HG02943 (cell line): Measurements from ENCODE around the gene GPR87.

ENCODE experiments used
- ATAC-seq: cut with Tn5 transposase; IDR thresholded peaks from one replicate; pipeline ENCODE4 v1.9.1; 2021; ENCODE audit warnings: mild to moderate bottlenecking, low read depth, moderate library complexity; ENCODE audit not compliant: unreplicated experiment

GPR87 gene, protein sequence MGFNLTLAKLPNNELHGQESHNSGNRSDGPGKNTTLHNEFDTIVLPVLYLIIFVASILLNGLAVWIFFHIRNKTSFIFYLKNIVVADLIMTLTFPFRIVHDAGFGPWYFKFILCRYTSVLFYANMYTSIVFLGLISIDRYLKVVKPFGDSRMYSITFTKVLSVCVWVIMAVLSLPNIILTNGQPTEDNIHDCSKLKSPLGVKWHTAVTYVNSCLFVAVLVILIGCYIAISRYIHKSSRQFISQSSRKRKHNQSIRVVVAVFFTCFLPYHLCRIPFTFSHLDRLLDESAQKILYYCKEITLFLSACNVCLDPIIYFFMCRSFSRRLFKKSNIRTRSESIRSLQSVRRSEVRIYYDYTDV

DNA sequence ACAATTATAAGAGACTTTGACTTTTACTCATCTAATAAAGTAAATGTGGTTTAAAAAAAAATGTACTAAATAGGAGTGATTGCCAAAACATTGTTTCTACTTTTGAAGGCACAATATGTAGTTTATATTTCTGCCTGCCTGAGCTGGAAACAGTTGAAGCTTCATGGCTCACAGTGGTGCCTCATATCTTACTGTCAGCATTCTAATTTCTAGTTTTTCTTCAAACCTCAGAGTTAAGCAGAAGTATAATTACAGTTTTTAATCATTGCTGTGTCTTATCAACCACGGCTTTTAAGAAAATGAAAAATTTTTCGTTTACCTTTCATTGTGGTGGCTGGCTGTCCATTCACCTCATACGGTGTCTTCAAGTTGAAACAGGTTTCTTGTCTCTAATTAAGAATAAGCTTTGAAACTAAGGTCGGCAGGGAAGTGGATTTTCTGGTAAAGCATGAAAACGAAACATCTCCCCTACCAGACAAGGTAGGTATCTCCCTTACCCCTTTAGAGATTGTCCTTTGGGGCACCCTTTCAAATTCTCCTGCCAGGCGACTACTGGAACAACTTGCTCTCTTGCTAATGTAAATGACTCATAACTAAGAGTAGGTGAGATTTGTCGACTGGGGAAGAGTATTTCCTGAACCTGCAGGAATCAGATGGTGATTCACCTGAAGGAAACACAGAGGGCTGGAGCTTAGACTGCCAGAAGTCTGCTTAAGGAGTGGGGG is at the start of gene GPR87:
TSS of gene GPR87 (minus strand) at position 554 of the 725 bp plus-strand sequence. CDS start 16,720 bp downstream, outside the sequence.
- ATAC-seq = no peak

DNA sequence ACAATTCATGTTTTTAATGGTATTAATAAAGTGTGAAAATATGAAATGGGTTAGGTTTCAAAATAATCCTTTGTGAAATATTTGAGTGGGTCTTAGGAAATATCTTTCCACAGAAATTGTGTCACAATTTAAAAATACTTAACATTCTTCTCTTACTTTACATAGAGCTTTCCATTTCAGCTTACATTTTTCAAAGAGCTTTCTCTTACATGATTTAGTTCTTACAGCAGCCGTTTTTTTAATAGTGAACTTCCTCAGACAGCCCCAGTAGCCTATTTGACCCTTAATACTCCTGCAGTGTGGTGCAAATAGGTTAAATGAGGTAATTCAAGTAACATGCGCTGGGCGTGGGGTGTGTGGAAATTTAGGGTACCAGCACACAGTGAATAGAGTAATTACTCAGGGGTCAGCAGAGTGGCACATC is 46.1 kb upstream of the GPR87 start:
- no peak for ATAC-seq

DNA sequence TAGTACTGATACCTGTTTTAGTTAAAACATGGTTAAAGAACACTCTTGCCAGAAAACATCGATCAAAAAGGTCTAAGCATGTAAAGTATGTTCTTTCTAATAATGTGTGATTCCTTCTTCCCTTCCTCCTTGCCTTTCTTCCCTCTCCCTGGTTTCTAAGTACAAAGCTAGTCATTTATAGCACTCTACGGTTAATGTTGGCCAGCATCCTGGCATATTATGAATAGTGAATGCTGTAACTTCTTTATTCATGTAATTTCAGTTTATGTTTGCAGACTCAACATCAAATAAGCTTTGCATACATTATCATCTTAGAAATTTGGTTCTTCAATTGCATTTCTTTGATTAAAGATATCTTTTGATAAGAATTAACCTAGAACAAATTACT is 40.8 kb upstream of the GPR87 start:
- no peak for ATAC-seq

DNA sequence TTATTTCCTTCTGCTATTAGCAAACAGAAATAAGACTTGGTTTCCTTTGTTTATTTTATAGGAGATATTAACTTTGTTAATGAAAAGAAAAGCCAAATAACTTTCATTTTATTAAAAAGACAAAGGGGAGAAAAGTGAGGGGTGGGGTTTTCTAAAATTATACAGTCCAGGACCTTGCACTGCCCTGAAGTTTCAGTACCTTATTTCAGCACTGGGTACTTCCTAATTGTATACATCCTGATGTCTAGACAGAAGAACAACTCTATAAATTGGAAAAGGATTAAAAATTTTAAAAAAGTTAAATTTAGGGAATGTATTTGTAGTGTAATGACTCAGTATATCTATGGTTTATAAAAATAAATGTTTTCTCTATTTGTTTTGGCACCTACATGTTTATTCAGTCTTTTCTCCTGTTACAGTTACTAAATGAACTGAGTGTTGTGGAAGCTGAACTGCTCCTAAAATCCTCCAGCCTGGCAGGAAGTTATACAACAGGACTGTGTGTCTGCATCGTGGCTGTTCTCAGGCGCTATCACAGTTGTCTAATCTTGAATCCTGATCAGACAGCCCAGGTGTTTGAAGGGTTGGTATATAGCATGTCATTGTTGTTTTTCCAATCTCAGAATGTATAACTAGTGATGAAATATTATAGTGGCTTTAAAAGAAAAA is 40.3 kb upstream of the GPR87 start:
- ATAC-seq = no peak

DNA sequence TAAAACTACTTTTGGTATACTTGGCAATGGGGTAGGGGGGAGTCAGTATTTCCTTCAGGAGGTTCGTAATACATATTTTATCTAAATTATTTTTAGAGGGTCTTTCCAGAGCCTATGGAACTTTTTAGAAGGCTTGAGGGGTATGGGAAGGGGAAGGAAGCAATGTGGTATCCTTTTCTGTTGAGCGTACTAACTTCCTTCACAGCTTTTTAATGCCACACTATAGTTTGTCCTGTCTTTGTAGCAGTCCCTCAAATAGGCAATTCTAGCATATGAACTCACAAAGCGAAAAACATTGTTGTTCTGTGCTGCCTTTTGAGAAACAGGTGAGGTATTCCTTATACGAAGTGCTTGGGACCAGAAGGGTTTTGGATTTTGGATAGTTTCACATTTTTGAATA is 35.0 kb upstream of the GPR87 start:
- ATAC-seq = no peak

DNA sequence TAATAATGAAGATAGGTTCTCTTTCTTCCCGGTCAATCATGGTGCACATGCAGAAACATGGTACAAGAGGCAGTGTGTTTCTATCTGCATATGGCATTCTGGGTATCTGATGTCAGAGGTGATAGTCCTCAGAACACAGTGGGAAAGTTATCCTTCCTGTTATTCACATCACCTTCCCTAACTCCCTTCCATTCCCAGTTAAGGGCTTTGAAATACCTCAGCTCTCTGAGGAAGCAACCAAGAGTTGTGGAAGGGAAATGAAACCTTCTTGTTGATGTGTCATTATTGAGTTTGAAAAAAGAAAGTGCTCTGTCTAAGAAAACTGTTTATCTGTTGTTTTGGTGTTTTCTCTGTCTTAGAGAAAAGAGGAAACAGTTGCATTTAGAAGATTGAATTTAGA is 34.6 kb upstream of the GPR87 start:
- no peak for ATAC-seq

DNA sequence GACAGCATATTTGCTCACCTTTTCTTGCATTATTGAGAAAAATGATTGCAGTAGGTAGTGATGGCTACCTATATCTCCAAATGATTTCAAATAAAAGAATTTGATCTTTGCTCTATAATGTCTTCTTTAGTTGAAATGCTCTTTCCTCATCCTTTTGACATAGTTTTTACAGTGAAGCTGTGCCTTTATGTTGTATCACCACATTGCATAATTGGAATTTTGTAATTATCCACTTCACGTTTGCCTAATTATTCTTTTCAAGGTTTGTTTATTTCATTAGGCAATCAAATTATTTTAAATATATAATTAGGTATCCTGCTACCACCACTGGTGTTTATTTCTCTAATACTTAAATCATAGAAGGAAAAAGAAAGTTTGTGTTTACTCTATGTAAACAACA is 34.0 kb upstream of the GPR87 start:
- ATAC-seq = no peak

DNA sequence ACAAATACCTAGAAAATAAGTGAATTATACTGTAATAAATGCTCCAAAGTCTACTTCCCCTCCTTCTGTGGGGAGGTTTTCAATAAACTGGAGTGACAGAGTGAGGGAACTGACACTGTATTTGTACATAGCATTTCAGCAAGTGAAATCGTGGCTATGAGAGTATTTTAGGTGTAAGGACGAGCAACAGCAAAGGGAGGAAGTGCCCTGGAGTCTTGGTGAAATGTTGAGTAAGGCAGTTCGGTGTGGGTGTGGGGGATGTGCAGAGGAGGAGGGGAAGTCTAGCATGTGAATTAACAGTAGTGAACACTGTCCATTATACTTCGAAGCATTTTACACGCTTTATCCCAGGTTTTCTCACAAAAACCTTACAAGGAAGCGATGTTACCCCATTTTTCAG is 30.8 kb upstream of the GPR87 start:
- no peak for ATAC-seq

DNA sequence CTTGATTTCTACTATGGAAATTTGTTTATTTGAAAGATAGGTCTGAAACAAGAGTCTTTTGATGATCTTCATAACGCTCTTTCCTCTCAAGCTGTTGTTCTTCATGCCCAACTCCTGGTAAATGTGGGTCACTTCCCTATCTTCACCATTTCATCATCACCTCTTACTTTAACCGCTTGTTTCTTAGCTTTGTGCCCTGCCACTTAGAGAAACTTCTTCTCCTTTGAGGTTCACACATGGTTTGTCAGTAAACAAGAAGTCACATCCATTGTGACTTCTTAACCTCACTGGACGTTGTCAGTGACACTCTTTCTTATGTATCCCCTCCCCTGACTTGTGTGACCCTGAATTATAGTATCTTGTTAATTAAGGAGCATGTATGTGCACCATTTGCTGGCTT is 29.7 kb upstream of the GPR87 start:
- no peak for ATAC-seq

DNA sequence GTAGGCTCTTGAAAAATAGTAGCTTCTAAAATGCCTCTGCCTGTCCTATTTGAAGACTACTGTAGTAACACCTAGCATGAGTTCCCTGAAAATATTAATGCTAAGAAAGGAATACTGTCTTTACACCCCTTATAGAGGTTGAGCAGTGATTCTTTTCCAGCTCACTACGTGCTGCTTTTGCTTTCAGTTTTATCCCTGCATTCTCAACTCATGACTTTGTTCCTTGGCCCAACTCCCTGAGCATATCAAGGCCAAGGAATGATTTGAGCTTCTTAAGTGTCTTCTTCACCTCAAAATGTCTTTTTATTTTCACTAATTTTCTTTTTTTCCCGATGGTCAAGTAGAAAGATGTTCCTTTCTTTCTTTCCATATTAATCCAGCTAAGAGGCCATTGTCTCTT is 29.2 kb upstream of the GPR87 start:
- no peak for ATAC-seq

DNA sequence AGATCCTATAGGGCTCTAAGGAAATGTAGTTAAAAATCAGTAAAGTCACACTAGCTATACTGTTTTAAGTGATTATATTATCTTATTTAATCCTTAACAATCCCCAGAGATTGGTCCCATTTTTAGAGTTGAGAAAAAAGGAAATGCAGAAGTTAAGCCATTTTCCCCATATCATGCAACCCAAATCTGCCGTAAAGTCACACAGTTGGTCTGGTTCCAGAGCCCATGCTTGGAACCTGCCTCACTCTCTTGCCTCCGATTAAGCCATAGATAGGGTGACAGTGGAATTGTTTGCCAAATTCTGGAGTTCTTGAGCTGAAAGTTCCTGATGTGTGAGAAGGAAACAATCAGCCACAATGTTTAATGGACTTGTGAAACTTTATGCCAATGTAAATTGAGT is 15.1 kb upstream of the GPR87 start:
- ATAC-seq = no peak

DNA sequence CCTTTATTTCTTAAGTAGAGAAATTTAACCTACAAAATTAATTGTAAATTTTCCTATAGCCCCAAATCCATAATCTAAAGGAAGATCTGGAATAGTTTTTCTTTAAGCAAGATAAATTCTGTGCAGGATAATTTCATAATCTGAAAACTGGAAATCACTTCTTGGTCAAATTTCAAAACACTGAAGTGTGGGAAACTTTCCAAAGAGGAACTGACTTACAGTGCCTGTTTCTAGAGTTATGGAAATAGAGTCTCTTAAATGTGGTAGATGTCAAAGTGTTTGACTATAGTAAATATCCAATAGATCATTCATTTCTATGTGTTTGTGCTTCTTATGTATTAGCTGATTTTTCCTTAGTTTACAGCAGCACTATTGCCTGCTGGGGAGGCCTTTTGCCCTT is 14.3 kb upstream of the GPR87 start:
- no peak for ATAC-seq

DNA sequence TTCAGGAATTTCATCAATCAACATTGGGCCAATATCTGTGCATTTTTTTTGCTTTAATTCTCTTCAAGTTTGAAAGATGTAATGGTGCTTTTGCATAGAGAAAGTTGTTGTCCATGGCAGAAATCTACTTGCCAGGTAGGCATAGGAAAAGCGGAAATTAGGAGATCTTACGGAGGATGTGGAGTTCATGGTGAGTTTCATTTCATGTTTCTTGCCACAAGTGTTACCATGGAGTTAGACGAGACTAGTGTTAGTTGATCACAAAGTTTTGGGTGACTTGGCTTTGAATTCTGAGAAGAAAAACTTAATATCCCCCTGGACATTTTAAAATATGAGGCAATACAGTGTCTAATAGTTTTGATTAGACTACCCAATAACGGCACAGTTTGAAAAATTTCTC is 13.8 kb upstream of the GPR87 start:
- no peak for ATAC-seq

DNA sequence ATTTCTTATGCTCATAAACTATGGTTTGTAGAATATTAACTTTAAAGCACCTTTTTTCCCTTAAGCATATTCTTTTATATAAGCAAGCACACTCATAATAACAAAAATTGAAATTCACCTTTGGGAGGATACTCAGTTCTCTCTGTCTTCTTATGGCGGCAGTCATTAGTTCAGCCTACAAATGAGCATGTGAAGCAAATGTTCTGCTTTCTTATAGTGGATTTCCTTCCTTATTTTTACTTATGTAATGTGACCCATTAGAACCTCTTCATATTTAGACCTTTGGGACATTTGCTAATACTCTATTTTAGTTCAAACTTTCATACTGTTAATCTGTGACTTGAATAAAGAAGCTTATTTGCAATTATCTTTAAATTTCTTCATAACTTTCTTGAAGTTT is 12.7 kb upstream of the GPR87 start, which contains the start of gene P2RY13:
TSS of gene P2RY13 (minus strand) at position 187 of the 400 bp plus-strand sequence. CDS start at position 166, 21 bp downstream.
- no peak for ATAC-seq

DNA sequence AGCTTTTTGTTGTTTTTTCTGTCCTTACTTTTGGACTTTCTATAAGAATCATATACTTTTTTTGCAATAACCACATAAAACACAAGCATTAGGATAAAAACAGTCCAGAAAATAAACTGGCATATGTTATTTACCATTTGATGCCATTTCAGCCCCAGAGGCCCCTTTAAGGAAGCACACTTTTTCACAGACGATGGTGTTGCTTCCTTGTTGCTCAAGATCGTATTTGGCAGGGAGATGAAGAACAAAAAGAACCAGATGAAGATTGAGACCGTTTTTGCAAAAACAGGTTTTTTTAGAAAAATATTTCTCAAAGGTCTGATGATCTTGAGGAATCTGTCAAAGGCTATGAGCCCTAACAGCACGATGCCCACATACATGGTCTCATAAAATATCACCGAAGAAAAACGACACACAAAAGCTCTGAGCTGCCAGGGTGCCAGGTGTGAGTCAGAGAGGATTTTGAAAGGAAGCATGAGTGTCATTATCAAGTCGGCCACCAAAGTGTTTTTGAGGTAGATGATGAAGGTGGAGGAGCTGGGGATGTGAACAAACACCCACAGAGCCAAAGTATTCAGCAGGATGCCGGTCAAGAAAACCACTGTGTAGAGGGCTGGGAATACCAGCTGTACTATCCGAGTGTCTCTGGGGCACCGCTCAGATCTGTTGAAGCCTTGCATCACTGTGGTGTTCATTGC is 11.8 kb upstream of the GPR87 start:
- ATAC-seq = no peak

DNA sequence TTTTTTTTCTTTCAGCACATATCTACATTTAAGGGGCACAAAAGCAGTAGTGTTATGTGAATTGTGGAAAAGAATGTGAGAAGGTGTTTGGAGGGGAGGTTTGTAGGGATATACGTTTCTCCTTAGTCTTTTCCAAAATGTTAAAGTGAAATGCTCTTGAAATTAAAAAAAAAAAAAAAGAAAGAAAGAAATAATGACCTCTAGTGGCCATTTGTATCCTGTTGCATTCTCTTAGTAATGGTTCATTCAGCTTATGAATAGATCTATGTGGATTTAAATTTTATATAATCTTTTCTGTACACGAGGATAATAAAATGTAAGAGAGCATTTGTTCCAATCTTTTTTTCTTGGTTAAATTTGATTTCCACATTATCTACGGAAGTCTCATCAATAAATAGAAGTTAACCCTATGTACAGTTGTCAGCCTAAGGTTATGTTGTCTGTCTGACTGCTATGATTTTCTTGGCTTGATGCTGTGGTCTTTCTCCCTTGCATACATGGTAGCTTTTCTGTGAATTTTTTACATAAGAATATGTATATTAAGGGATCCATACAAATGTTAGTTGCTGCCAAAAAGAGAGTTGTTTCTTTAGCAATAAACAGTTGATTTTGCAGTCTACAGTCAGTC is 11.1 kb upstream of the GPR87 start:
- no peak for ATAC-seq

DNA sequence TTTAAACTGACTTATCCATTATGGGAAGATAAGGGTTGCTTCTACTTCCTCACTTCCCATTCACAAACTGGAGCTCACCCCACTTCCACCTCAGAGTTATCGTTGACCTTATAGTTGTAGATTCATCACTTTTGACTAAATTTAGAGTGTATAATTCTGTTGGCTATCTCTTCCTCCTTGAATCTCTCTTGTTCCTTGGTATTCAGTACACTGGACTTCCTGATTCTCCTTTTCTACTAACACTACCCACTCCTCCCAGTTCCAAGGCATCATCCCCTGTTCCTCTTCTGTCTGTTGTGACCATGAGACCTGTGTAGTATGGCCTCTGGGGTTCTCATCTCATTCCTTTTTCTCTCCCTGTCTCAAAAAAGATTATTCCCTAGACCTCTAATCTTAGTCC is 5.9 kb upstream of the GPR87 start:
- no peak for ATAC-seq

DNA sequence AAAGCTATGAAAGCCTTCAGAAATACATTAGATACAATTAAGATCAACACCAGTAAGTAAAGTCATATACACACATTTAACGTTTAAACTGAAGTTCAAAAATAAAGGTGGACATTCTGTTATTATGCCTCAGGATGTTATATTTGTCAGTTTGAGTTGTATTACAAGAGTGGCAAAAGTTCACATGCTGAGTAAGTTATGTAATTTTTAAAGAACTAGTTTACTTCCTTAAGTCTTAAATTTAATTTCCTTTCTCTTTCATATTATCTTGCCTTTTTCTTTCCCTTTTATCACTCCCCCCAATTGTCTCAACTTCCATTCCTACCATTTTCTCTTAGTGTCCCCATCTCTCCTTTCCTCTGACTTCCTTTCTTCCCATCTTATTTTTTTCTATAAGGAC is 4.9 kb upstream of the GPR87 start:
- no peak for ATAC-seq

DNA sequence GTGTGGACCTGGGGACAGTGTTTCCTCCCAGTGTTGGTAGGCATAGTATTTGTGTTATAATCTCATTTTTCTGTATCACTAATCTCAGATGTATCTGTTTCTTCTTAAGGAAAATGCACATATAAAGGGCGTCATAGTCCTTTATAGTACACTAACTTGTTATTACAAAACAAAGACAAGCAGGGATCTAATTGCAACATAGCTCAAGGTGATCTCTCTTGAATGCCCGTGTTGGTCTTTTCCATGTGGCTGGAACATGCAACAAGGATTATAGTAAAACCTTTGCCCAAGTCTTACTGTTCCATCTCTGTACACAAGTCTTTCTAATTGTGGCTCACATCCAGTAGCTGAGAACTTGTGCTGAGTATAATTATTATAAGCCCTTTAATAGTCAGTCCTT is 3.5 kb upstream of the GPR87 start:
- ATAC-seq = no peak

DNA sequence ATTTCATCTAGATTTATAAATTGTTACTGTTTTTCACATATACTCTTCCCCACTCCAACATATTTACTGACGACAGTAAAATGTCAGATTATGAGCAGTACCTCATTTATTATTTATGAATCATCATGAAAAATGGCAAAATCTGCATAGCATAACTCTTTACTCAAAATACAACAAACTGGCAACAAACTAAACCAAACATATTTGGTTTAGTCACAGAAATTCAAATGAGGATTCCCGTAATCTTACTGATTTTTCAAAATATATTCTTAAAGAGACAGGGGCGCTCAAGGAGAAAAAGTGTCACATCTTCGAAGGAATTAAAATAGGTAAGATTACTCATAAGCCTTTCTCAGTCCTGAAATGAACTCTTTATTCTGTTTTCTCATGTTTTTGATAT is 3.0 kb upstream of the GPR87 start:
- no peak for ATAC-seq
